ENCODE data around the gene MOB3B.

MOB3B gene

DNA sequence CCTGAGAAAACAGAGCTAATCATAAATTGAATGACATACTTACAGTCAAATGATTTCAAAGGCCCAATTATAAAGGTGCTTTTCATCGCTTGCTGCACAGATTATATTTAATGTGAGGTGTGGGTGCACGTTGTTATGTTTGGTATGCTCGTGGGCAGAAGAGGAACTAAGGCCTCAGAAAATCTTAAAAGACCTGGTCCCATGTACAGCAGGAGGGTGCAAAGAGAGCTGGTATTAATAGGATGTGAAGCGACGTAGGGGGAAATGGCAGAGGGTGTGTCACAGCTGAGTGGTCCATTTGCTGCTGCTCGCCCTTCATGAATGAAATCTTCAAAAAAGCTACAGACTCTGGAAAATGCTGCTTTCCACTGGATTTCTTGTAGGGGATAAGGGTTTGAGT is 46.0 kb downstream of the MOB3B start:
- Histone ChIP-seq H3K36me3 (ENCODE audit: control insufficient read depth, insufficient read depth, low read length) (no peaks in the 10 kb centered on the region), H3K9me3 (ENCODE audit: control insufficient read depth, low read length) (no peaks in the 10 kb centered on the region), H3K27ac (ENCODE audit: insufficient read depth, low read length, poor library complexity, severe bottlenecking) (no peak overlapping the region), H3K27me3 (replicated peaks; ENCODE audit: control insufficient read depth, insufficient read depth, low read length, poor library complexity, severe bottlenecking) (no peaks in the 10 kb centered on the region), H3K4me1 (ENCODE audit: control insufficient read depth, insufficient read depth, low read length, poor library complexity, severe bottlenecking) (no peaks in the 10 kb centered on the region), H3K4me3 (ENCODE audit: insufficient read depth, low read depth, low read length, poor library complexity, severe bottlenecking) (no peak overlapping the region)
- no peak for DNase-seq

- DNase-seq: no peak
- Histone ChIP-seq H3K27me3 (replicated peaks; ENCODE audit: control insufficient read depth, insufficient read depth, low read length, poor library complexity, severe bottlenecking) (no peaks in the 10 kb centered on the region), H3K27ac (ENCODE audit: insufficient read depth, low read length, poor library complexity, severe bottlenecking) (no peak overlapping the region), H3K36me3 (ENCODE audit: control insufficient read depth, insufficient read depth, low read length) (no peaks in the 10 kb centered on the region), H3K9me3 (ENCODE audit: control insufficient read depth, low read length) (no peaks in the 10 kb centered on the region), H3K4me1 (ENCODE audit: control insufficient read depth, insufficient read depth, low read length, poor library complexity, severe bottlenecking) (no peaks in the 10 kb centered on the region), H3K4me3 (ENCODE audit: insufficient read depth, low read depth, low read length, poor library complexity, severe bottlenecking) (no peak overlapping the region)
Observed at GRCh38 chr9:27482709-27483108, 46.9 kb downstream of the MOB3B start.

DNA sequence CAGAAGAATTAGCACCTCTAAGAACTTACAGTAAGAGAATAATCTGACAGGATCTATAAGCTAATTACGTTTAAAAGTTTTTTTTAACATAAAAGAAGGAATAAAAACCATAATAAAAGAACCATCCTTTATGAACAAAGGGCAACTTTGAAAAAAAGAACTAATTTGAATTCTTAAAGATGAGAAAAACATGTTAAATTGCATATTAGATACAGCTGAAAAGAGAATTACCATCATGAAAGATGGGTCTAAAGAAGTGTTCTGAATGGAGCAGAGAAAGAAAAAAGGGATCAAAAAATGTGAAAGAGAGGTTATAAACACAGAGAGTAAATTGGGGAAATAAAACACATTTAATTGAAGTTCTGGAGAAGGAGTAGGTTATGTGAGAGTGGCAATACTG is 51.3 kb downstream of the MOB3B start:
- Histone ChIP-seq H3K9me3 (ENCODE audit: control insufficient read depth, low read length) (no peaks in the 10 kb centered on the region), H3K4me1 (ENCODE audit: control insufficient read depth, insufficient read depth, low read length, poor library complexity, severe bottlenecking) (no peaks in the 10 kb centered on the region), H3K36me3 (ENCODE audit: control insufficient read depth, insufficient read depth, low read length) (no peaks in the 10 kb centered on the region), H3K27me3 (replicated peaks; ENCODE audit: control insufficient read depth, insufficient read depth, low read length, poor library complexity, severe bottlenecking) (no peaks in the 10 kb centered on the region), H3K4me3 (ENCODE audit: insufficient read depth, low read depth, low read length, poor library complexity, severe bottlenecking) (no peak overlapping the region), H3K27ac (ENCODE audit: insufficient read depth, low read length, poor library complexity, severe bottlenecking) (no peak overlapping the region)
- no peak for DNase-seq

DNA sequence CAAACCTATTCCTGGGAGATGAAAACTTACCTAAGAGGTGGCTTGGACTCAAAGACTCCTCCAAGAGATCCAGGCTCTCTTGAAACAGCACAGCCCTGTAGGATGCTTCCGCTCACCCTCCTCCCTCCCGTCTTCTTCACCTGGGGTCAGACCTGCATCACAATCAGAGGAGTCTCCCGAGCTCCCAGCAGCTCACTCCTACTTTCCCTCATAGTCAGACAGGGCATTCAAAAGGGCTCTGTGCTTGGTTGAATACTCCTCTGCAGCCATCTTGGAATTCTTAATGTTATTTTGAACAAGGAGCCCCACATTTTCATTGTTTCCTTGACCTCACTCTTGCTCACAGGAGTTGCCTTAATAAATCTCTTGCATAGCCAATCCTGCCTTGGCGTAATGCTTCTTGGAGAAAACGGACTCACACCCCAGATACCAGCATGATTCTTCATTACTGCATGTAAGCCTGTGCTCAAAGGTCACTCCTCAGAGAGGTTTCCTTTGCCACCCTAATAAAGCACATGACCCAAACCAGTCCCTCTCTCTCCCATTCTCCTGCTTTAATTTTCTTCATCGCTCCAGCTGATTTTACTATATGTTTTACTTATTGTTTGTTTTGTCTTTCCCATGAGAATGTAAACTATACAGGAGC is 52.6 kb downstream of the MOB3B start:
- no peaks in the 10 kb centered on the region for H3K4me1 ChIP-seq (ENCODE audit: control insufficient read depth, insufficient read depth, low read length, poor library complexity, severe bottlenecking)
- no peaks in the 10 kb centered on the region for H3K36me3 ChIP-seq (ENCODE audit: control insufficient read depth, insufficient read depth, low read length)
- no peak for DNase-seq
- no peaks in the 10 kb centered on the region for H3K9me3 ChIP-seq (ENCODE audit: control insufficient read depth, low read length)
- no peak overlapping the region for H3K27ac ChIP-seq (ENCODE audit: insufficient read depth, low read length, poor library complexity, severe bottlenecking)
- H3K4me3 ChIP-seq (ENCODE audit: insufficient read depth, low read depth, low read length, poor library complexity, severe bottlenecking): no peak overlapping the region
- H3K27me3 ChIP-seq (replicated peaks; ENCODE audit: control insufficient read depth, insufficient read depth, low read length, poor library complexity, severe bottlenecking): no peaks in the 10 kb centered on the region

DNA sequence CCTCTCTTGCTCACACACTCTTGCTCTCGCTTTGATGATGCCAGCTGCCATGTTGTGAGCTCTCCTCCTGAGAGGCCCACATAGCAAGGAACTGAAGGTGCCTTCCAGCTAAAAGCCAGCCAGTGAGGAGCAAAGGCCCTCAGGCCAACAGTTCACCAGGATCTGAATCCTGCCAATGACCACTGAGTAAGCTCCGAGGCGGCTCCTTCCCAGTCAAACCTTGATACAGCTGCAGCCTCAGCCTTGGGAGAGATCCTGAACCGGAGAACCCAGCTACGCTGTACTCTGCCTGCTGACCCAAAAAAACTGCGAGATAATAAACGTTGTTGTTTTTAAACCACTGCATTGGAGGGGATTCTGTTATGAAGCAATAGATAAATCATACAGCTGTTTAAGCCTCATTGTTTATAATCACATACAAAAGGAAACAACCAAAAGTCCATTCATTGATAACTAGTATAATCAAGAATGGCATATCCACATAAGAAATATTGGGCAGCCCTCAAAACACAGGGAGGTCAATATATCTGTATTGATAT is 54.5 kb downstream of the MOB3B start:
- Histone ChIP-seq H3K27ac (ENCODE audit: insufficient read depth, low read length, poor library complexity, severe bottlenecking) (no peak overlapping the region), H3K36me3 (ENCODE audit: control insufficient read depth, insufficient read depth, low read length) (no peaks in the 10 kb centered on the region), H3K27me3 (replicated peaks; ENCODE audit: control insufficient read depth, insufficient read depth, low read length, poor library complexity, severe bottlenecking) (no peaks in the 10 kb centered on the region), H3K4me1 (ENCODE audit: control insufficient read depth, insufficient read depth, low read length, poor library complexity, severe bottlenecking) (no peaks in the 10 kb centered on the region), H3K9me3 (ENCODE audit: control insufficient read depth, low read length) (no peaks in the 10 kb centered on the region), H3K4me3 (ENCODE audit: insufficient read depth, low read depth, low read length, poor library complexity, severe bottlenecking) (no peak overlapping the region)
- no peak for DNase-seq

DNA sequence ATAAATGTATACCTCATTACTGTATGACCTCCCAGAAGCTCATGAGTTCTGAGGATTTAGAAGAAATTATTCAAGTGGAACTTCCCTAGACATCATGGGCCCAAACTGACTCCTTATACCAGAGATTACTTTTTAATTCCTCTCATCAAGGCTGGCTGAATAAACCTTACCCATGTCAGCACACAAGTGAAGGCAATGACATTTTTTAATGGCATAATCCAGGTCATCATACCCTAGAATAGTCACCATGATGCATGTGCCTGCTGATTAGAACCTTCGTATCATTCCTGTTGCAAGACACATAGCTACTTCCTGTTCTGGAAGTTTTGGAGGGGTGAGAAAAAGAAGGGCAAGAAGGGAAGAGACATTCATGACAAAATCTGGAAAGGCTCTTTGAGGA is 55.3 kb downstream of the MOB3B start:
- H3K4me3 ChIP-seq (ENCODE audit: insufficient read depth, low read depth, low read length, poor library complexity, severe bottlenecking): no peak overlapping the region
- no peaks in the 10 kb centered on the region for H3K4me1 ChIP-seq (ENCODE audit: control insufficient read depth, insufficient read depth, low read length, poor library complexity, severe bottlenecking)

DNA sequence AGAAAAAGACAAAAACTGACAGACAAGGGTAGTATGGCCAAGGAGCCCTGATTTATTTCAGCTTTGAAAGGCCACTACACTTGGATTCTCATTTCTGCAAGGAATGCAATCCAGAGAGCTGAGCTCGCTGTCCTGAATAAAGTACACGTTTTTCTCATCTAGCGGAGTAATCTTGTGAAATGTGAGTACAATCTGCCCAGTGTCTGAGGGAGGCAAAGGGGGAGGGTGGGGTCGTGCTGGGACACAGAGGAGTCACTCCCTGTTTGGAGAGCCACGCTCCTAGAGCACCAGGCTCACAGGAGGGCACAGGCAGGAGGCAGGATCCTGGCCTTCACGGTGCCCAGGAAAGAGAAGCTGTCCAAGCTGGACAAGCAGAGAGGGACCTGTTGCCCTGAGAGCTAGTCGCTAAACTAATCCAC is 56.5 kb downstream of the MOB3B start:
- no peaks in the 10 kb centered on the region for H3K4me1 ChIP-seq (ENCODE audit: control insufficient read depth, insufficient read depth, low read length, poor library complexity, severe bottlenecking)
- no peak for DNase-seq
- H3K9me3 ChIP-seq (ENCODE audit: control insufficient read depth, low read length): no peaks in the 10 kb centered on the region
- no peaks in the 10 kb centered on the region for H3K36me3 ChIP-seq (ENCODE audit: control insufficient read depth, insufficient read depth, low read length)
- H3K27me3 ChIP-seq (replicated peaks; ENCODE audit: control insufficient read depth, insufficient read depth, low read length, poor library complexity, severe bottlenecking): no peaks in the 10 kb centered on the region
- no peak overlapping the region for H3K27ac ChIP-seq (ENCODE audit: insufficient read depth, low read length, poor library complexity, severe bottlenecking)
- no peak overlapping the region for H3K4me3 ChIP-seq (ENCODE audit: insufficient read depth, low read depth, low read length, poor library complexity, severe bottlenecking)

More for the DNA sequence above, 55.3 kb downstream of the MOB3B start:
- Histone ChIP-seq H3K27me3 (replicated peaks; ENCODE audit: control insufficient read depth, insufficient read depth, low read length, poor library complexity, severe bottlenecking) (no peaks in the 10 kb centered on the region), H3K36me3 (ENCODE audit: control insufficient read depth, insufficient read depth, low read length) (no peaks in the 10 kb centered on the region), H3K27ac (ENCODE audit: insufficient read depth, low read length, poor library complexity, severe bottlenecking) (no peak overlapping the region), H3K9me3 (ENCODE audit: control insufficient read depth, low read length) (no peaks in the 10 kb centered on the region)
- no peak for DNase-seq

DNA sequence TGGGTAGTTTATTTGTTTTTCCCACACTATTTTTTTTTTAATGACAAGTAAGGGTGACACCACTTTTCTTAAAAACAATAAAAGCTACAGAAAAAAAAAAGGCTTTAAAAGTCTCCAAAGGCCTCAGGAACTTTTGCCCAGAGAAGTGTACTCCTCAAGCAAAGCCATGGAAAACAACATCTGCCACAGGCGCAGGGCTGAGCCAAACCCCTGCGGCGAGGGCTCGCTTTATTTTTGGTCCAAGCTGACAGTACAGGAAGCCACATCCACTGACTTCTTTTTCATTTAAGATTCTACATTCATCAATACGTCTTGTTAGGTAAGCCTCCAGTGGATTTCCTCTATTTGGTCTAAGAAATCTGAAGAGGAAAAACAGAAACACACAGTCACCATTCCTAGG is 57.4 kb downstream of the MOB3B start:
- Histone ChIP-seq H3K4me1 (ENCODE audit: control insufficient read depth, insufficient read depth, low read length, poor library complexity, severe bottlenecking) (no peaks in the 10 kb centered on the region), H3K27ac (ENCODE audit: insufficient read depth, low read length, poor library complexity, severe bottlenecking) (no peak overlapping the region), H3K9me3 (ENCODE audit: control insufficient read depth, low read length) (no peaks in the 10 kb centered on the region), H3K4me3 (ENCODE audit: insufficient read depth, low read depth, low read length, poor library complexity, severe bottlenecking) (no peak overlapping the region), H3K36me3 (ENCODE audit: control insufficient read depth, insufficient read depth, low read length) (no peaks in the 10 kb centered on the region), H3K27me3 (replicated peaks; ENCODE audit: control insufficient read depth, insufficient read depth, low read length, poor library complexity, severe bottlenecking) (no peaks in the 10 kb centered on the region)
- no peak for DNase-seq

DNA sequence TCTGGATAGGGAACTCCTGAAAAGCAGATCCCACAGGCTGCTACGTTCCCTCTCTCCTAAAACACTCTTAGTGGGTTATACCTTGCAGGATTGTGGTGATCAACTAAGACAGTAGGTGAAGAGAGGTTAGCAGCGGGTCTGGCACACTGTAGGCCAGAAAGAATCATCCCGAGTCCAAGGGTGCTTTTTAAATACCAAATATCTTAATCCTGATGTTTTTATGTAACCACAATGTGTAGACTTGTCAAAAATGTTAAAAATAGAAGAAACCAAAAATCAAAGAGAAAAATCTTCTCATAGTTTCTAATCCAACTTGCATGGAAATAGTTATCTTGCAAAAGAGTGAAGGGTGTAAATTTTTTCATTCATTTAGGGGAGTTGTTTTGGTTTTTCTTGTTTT is 57.8 kb downstream of the MOB3B start:
- H3K36me3 ChIP-seq (ENCODE audit: control insufficient read depth, insufficient read depth, low read length): no peaks in the 10 kb centered on the region
- H3K27me3 ChIP-seq (replicated peaks; ENCODE audit: control insufficient read depth, insufficient read depth, low read length, poor library complexity, severe bottlenecking): no peaks in the 10 kb centered on the region
- DNase-seq: no peak
- H3K4me3 ChIP-seq (ENCODE audit: insufficient read depth, low read depth, low read length, poor library complexity, severe bottlenecking): no peak overlapping the region
- no peaks in the 10 kb centered on the region for H3K9me3 ChIP-seq (ENCODE audit: control insufficient read depth, low read length)
- no peak overlapping the region for H3K27ac ChIP-seq (ENCODE audit: insufficient read depth, low read length, poor library complexity, severe bottlenecking)
- H3K4me1 ChIP-seq (ENCODE audit: control insufficient read depth, insufficient read depth, low read length, poor library complexity, severe bottlenecking): no peaks in the 10 kb centered on the region

DNA sequence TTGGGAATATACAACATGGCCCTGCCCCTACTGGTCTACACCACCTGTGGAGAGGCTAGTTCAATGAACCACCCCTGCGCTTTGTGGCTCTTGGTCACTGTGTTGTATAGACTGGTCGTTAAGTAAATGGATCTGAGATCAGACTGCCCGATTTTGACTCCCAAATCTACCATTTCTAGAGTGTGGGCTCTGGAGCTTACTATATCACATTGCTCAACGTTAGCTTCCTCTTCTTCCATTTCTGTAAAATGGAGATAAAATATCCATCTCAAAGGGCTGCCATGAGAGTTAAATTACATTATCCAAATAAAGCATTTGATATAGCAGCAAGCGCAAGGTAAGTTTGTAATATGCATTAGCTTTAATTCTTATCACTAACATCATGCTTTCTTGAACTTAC is 58.2 kb downstream of the MOB3B start:
- Histone ChIP-seq H3K27me3 (replicated peaks; ENCODE audit: control insufficient read depth, insufficient read depth, low read length, poor library complexity, severe bottlenecking) (no peaks in the 10 kb centered on the region), H3K9me3 (ENCODE audit: control insufficient read depth, low read length) (no peaks in the 10 kb centered on the region), H3K4me3 (ENCODE audit: insufficient read depth, low read depth, low read length, poor library complexity, severe bottlenecking) (no peak overlapping the region), H3K36me3 (ENCODE audit: control insufficient read depth, insufficient read depth, low read length) (no peaks in the 10 kb centered on the region), H3K4me1 (ENCODE audit: control insufficient read depth, insufficient read depth, low read length, poor library complexity, severe bottlenecking) (no peaks in the 10 kb centered on the region), H3K27ac (ENCODE audit: insufficient read depth, low read length, poor library complexity, severe bottlenecking) (no peak overlapping the region)
- DNase-seq: no peak
